Measurements from ENCODE around the gene PIK3R6. TPM values are rescaled to one million over a fixed set of nuclear protein-coding genes. Genes with fewer than 3 reads are reported as not detected.
"Not testable (repeated sequence)": the region's sequence is repeated elsewhere in the genome, so short reads cannot be mapped to it uniquely, and the experiment has no call there.

The PIK3R6 gene
- total RNA-seq, 4 donors from 2014 or later = 0.56 to 3.5 (median 1.5) TPM

DNA sequence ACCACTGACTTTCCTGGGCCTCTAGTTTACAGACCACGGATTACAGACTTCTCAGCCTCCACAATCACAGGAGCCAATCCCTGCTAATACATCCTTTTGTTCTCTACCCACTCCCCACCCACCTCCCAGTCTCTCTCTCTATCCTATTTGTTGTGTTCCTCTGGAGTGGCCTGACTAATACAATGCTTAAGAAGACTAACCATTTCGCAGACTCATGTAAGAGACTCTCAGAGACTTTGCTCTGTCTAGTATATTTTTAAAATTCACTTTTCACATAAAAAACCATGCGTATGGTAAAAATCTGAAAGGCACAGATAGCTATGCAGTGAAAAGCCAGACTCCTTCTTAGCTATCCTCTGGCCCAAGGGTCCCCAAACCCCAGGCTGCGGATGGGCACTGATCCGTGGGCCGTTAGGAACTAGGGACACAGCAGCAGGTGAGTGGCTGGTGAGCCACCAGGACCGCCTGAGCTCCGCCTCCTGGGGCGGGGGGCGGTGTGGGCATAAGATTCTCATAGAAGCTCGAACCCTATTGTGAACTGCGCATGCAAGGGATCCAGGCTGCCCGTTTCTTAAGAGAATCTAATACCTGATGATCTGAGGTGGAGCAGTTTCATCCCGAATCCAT is 7.6 kb downstream of the PIK3R6 start:
- TF ChIP-seq CTCF (IDR thresholded peaks at IDR 0.05) = no peak
- ATAC-seq (ENCODE audit: low FRiP score) (no peak), DNase-seq (ENCODE audit: low spot score) (no peak)

DNA sequence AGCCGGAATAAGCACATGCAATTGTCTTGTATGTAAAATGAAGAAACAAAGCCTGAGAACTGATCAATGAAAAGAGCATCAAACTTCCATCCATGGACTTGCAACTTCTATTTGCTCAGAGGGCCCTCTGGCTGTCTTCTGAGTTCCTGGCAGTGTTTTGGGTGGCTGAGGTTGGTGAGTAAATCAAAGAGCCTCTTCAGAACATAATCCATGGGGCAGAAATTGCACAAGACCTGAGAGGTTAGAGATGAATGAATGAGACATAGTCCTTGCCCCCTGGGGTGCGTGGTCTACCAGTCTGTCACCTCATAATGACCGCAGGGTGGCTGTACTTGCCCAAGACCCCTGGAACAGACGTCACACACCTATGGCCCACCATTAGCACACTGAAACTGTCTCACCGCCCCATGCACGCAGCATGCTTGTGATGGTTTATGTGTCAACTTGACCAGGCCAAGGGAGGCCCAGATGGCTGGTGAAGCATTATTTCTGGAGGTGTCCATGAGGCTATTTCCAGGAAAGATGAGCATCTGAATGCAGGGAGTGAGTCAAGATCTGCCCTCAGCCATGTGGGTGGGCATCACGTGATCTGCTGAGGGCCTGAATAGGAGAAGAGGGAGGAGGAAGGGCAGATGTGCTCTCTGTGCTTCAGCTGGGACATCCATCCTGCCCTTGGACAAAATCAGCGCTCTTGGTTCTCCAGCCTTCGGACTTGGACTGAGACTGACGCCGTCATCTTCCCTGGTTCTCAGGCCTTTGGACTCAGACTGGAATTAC is 8.3 kb downstream of the PIK3R6 start:
- TF ChIP-seq CTCF (IDR thresholded peaks at IDR 0.05) = no peak
- ATAC-seq (ENCODE audit: low FRiP score) = no peak
- DNase-seq (ENCODE audit: low spot score) = no peak

DNA sequence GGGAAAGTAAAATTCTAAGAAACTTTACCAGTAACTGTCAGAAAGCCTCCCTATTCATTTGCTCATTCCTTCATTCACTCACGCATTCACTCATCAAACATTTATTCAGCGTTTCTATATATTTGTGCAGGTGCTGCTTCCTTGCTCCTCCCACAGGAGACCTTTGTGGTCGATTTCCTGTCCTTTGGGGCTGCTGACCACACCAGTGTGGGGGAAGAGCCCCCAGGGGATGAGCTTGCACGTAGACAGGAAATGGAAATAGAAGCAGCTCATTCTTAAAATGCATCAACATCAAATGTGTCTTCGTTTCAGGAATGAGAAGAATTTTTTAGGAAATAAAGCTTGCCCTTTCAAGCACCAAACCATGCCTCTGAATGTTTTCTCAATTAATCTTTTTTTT is 9.6 kb downstream of the PIK3R6 start:
- DNase-seq (ENCODE audit: low spot score) (no peak), ATAC-seq (ENCODE audit: low FRiP score) (no peak)
- no peak for TF ChIP-seq CTCF (IDR thresholded peaks at IDR 0.05)

- DNase-seq (ENCODE audit: low spot score) (no peak), ATAC-seq (ENCODE audit: low FRiP score) (no peak)
Measured at GRCh38 chr17:8856869-8857575, 10.5 kb downstream of the PIK3R6 start.

GRCh38 chr17:8856205-8856603 is 11.3 kb downstream of the PIK3R6 start:
- not testable (repeated sequence) for ATAC-seq (ENCODE audit: low FRiP score); DNase-seq (ENCODE audit: low spot score)

More at GRCh38 chr17:8856869-8857575, 10.5 kb downstream of the PIK3R6 start:
- TF ChIP-seq CTCF (IDR thresholded peaks at IDR 0.05) = no peak

DNA sequence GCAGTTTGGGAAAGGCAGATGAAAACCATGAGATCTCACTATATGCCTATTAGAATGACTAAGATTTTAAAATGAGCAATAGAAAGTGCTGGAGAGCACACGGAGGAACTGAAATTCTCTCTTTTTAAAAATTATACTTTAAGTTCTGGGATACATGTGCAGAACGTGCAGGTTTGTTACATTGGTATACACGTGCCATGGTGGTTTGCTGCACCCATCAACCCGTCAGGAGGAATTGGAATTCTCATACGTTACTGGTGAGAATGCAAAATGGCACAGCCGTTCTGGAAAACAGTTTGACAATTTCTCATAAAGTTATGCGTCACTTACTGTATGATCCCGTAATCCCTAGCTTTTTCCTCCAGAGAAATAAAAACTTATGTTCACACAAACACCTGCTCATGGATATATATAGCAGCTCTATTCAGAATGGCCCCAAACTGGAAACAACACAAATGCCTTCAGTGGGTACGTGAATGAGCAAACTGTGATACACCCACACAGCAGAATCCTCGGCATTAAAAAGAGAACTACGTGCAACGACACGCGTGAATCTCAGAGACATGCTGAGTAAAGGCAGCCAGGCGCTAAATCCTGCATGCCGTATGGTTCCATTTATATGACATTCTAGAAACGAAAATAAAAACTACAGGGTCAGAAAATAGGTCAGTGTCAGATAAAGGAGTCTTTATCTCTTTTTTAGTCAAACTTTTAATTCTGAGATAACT is 11.8 kb downstream of the PIK3R6 start:
- no peak for ATAC-seq (ENCODE audit: low FRiP score)
- TF ChIP-seq CTCF (IDR thresholded peaks at IDR 0.05) = no peak
- no peak for DNase-seq (ENCODE audit: low spot score)

DNA sequence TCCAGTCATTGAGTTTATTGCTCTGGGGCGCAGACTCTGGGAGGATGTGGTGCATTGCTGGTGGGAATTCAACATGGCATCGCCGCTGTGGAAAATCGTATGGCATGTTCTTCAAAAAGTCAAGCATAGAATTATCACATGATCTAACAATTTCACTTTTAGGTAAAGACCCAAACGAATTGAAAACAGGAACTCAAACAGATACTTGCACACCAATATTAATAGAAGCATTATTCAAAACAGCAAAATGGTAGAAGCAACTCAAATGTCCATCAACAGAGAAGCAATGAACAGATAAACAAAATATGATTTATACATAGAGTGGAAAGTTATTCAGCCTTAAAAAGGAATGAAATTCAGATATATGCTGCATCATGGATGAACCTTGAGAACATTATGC is 15.9 kb downstream of the PIK3R6 start:
- no peak for ATAC-seq (ENCODE audit: low FRiP score)
- TF ChIP-seq CTCF (IDR thresholded peaks at IDR 0.05) = no peak
- DNase-seq (ENCODE audit: low spot score) = no peak
